NCI-H2171 treated with DMSO at 0.1 percent for 48 hours (cell line): Measurements from ENCODE around the gene PSMD9.

Experiments used
- DNase-seq: peaks from one replicate; lab custom pipeline; 2025; lab: John Stamatoyannopoulos, UW

PSMD9 gene

DNA sequence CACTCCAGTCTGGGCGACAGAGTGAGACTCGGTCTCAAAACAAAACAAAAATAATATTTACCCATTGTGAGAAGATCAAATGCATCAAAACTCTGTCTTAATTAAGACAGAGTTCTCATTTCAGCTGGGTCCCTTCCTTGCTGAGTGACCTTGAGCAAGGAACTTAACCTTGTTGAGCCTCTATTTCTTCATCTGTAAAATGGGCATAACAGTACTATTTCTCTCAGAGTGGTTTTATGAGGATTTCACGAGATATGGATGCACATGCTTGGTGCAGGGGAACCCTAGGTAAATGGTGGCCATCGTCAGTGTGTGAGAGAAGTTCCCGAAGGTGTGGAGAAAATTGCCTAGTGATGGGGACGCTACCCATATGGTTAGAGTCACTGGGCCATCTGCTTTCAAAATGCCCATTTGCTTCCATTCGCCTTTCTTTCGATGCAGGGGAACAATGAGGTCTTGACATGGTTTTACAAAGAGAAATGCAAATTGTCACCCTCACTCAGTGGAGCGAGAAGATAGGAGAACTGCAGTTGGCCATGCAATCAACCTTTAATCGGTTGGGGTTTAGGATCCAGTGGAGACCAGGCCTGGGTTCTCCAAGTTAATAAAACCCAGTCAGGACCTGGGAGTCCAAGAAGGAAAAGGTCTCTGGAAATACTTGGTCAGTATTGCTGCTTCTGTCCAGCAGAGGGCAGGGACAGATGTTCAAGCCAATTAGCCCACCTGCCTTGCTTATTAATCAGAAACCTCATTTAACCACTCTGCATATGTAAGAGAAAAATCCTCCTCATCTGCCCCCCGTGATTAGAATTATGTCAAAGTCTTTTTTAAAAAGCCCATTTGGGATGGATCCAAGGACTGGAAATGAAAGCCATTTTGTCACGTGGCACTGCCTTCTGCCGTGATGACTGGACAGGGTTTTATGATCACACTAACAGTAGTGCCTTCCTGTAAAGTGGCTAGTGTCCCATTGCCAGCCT, 67.0 kb downstream of the PSMD9 start:
- peak; percentile 49 for DNase-seq

GRCh38 chr12:121957861-121958515, 69.4 kb downstream of the PSMD9 start:
- peak; percentile 90 for DNase-seq

DNA sequence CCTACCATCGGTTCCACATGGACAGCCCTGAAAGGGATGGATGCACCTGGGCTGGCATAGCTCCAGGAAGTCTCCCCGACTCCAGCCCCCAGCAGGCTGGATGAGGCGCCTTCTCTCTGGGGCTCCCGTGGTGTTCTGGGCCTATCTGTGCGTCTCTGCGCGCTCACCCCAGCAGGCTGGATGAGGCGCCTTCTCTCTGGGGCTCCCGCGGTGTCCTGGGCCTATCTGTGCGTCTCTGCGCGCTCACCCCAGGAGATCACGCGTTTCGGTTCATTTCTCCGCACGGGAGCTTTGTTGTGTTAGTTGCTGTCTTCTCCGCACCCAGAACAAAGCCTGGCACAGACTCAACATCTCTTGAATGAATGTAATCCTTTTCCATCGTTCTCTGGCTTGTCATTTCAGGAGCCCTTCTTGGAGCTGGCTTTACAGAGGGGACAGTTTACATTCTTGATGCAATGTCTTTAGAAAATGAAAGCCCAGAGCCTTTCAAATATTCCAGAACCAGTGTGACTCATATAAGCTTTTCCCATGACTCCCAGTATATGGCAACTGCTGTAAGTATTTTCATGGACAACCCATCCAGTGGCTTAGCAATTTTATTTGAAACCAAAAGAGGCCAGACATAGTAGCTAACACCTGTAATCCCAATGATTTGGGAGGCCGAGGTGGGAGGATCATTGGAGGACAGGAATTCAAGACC, 70.1 kb downstream of the PSMD9 start:
- DNase-seq = peak; percentile 89

DNA sequence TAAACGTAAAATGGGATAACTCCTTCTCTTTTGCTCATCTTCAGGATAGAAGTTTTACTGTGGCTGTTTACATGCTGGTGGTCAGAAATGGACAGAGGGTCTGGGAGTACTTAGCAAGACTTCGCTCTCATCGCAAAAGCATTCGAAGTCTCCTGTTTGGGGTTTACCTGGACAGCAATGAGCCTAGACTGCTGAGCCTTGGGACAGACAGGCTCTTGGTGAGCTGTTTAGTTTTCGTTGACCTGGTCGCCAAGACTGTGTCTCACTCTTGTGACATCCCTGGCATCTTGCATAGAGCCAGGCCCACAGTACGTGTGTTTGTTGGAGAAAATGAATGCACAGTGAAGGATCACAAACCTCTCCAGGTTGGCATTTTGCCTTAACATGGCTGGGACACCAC, 72.0 kb downstream of the PSMD9 start:
- no peak for DNase-seq

GRCh38 chr12:121961195-121961879, 72.7 kb downstream of the PSMD9 start:
- DNase-seq = peak; percentile 19

DNA sequence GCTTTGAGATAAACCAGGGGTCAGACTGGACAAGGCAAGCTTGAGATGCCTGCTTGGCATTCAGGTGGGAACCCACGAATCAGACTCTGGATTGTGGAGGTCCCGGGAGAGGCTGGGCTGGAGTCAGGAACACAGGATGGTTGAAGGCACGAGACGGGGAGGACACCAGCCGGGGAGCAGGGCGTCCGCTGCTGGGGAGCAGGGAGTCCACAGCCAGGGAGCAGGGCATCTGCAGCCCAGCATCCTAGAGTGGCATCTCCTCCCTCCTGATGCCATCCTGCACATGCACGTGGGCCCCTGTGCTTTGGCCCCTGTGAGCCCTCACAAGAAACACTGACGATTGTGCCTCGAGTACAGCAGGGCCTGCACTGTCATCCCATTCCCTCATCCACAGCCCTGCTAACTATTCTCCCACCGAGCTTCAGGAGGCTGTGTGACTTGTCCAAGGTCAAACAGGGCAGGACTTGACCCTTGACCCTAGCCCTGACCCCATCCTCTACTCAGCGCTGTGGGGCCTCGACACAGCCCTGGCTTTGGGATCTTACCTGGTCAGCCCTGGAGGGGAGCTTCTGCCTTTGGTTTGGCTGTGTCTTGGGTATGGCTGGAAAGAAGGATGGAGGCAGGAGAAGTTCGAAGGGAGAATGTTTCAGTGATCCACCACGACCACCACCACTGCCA, 74.9 kb downstream of the PSMD9 start:
- no peak for DNase-seq

DNA sequence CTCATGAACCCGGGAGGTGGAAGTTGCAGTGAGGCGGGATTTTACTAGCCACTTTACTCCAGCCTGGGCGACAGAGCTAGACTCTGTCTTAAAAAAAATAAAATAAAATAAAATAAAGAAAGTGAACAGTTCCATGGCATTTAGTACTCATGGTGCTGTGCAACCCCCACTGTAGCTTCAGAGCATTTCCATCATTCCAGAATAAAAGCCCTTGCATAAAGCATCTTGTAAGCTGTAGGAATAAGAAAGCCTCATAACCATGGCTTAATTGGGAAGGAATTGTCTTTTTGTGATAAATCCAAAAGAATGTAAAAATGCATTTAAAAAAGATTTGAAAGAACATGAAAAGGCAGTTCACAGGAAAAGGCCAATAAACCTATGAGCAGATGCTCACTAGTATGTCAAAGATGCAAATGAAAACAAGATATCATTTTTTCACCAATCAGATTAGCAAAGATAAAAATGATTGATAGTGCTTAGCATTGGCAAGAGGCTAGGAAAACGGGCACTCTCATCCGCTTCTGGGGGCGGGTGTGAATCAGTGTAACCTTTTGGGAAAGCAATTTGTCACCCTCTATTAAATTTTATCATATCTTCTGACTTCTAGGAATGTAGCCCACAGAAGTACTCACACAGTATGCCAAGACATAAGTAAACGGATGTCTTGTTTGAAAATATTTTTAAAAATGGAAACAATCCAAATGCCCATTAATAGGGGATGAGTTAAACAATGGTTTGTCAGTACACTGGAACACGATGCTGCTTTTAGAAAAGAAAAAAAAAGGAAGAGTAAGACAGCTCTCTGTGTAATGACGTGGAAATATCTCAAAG, 76.4 kb downstream of the PSMD9 start:
- DNase-seq = peak; percentile 67

DNA sequence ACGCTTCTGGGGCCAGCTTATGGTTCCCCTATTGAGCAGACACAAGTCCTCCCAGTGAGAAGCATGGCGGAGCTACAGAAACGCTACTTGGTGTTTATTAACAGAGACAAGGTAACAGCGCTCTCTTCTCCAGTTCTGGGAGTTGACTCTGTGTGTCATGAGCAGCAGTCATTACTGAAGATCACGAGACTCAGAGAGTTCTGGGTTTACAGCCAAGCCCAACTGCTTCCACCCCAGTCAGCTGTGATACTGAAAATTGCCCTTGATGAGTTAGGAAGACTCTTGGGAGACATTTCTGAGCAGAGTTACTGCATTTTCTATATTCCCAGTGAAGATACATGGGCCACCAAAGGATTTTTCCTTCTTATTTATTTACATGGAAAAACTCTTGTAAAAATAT, 78.4 kb downstream of the PSMD9 start:
- DNase-seq = no peak
